Endothelial cell (in vitro differentiated cells): Measurements from ENCODE around the gene NKAIN4. TPM values are rescaled to one million over a fixed set of nuclear protein-coding genes. Genes with fewer than 3 reads are reported as not detected.

Experiments
- DNase-seq: peaks from one replicate; pipeline ENCODE4 v3.0.0; 2021; ENCODE audit warnings: low spot score
- H3K27ac Mint-ChIP-seq: one replicate; pipeline ENCODE4 v1.8.0; 2021; ENCODE audit warnings: mixed read lengths, inconsistent platforms; ENCODE audit not compliant: unreplicated experiment
- H3K27me3 Mint-ChIP-seq: one replicate; pipeline ENCODE4 v1.8.0; 2021; ENCODE audit warnings: mild to moderate bottlenecking, moderate library complexity, mixed read lengths, inconsistent platforms; ENCODE audit not compliant: unreplicated experiment
- H3K36me3 Mint-ChIP-seq: one replicate; pipeline ENCODE4 v1.8.0; 2021; ENCODE audit warnings: mild to moderate bottlenecking, low read depth, mixed read lengths, inconsistent platforms; ENCODE audit not compliant: unreplicated experiment
- H3K4me1 Mint-ChIP-seq: one replicate; pipeline ENCODE4 v1.8.0; 2021; ENCODE audit warnings: mild to moderate bottlenecking, mixed read lengths, inconsistent platforms; ENCODE audit not compliant: unreplicated experiment
- H3K4me3 Mint-ChIP-seq: one replicate; pipeline ENCODE4 v1.8.0; 2021; ENCODE audit warnings: mild to moderate bottlenecking, mixed read lengths, inconsistent platforms; ENCODE audit not compliant: unreplicated experiment
- H3K9me3 Mint-ChIP-seq: one replicate; pipeline ENCODE4 v1.8.0; 2021; ENCODE audit warnings: mixed read lengths, inconsistent platforms; ENCODE audit not compliant: unreplicated experiment
- CTCF ChIP-seq: fragments of 200-600 bp; sonication (generic); IDR thresholded peaks from one replicate; pipeline ENCODE4 v1.5.0; 2021; ENCODE audit warnings: antibody characterized with exemption; ENCODE audit not compliant: unreplicated experiment
- total RNA-seq: library from RNA; stranded (reverse); fragmentation: NEBNext Ultra II Directional; extraction: Animal tissue kit (Norgen Biotek cat#: 25700); gene quantifications from one replicate; pipeline ENCODE4 v1.2.1, GENCODE V29; 2021; ENCODE audit not compliant: unreplicated experiment

The NKAIN4 gene
- total RNA-seq, 1 donor from 2014 or later = 3.3 TPM

- Mint-ChIP-seq H3K36me3 (no peaks in the 10 kb centered on the region), H3K27ac (no peak overlapping the region), H3K4me1 (no peaks in the 10 kb centered on the region), H3K4me3 (no peak overlapping the region), H3K27me3 (peaks cover 13% of the 10 kb centered on the region), H3K9me3 (no peaks in the 10 kb centered on the region)
- no peak for DNase-seq
- no peak for TF ChIP-seq CTCF
Observed at GRCh38 chr20:63244468-63244867, 9.8 kb downstream of the NKAIN4 start.

GRCh38 chr20:63243604-63244247 is 10.5 kb downstream of the NKAIN4 start:
- DNase-seq = no peak
- Mint-ChIP-seq H3K9me3 (no peaks in the 10 kb centered on the region), H3K4me1 (no peaks in the 10 kb centered on the region), H3K27me3 (peaks cover 8% of the 10 kb centered on the region), H3K4me3 (no peak overlapping the region), H3K36me3 (no peaks in the 10 kb centered on the region), H3K27ac (no peak overlapping the region)
- no peak for TF ChIP-seq CTCF

- peaks cover 6% of the 10 kb centered on the region for H3K27me3 Mint-ChIP-seq
- no peaks in the 10 kb centered on the region for H3K36me3 Mint-ChIP-seq
- DNase-seq = no peak
- no peak for TF ChIP-seq CTCF
- H3K27ac Mint-ChIP-seq = no peak overlapping the region
- no peaks in the 10 kb centered on the region for H3K9me3 Mint-ChIP-seq
- no peaks in the 10 kb centered on the region for H3K4me1 Mint-ChIP-seq
- no peak overlapping the region for H3K4me3 Mint-ChIP-seq
Observed at GRCh38 chr20:63242736-63243135, 11.5 kb downstream of the NKAIN4 start.

GRCh38 chr20:63241272-63241671 is 13.0 kb downstream of the NKAIN4 start:
- Mint-ChIP-seq H3K4me1 (no peaks in the 10 kb centered on the region), H3K4me3 (no peak overlapping the region), H3K36me3 (no peaks in the 10 kb centered on the region), H3K27me3 (peaks cover 6% of the 10 kb centered on the region), H3K9me3 (no peaks in the 10 kb centered on the region), H3K27ac (no peak overlapping the region)
- no peak for DNase-seq
- TF ChIP-seq CTCF = no peak

- Mint-ChIP-seq H3K9me3 (no peaks in the 10 kb centered on the region), H3K4me1 (no peaks in the 10 kb centered on the region), H3K27ac (no peak overlapping the region), H3K4me3 (no peak overlapping the region), H3K36me3 (no peaks in the 10 kb centered on the region), H3K27me3 (peaks cover 3% of the 10 kb centered on the region)
- TF ChIP-seq CTCF = no peak
- DNase-seq = no peak
Observed at GRCh38 chr20:63240004-63240403, 14.3 kb downstream of the NKAIN4 start.
